H9 (cell line): ENCODE results near the gene NCOA6. TPM values are rescaled to one million over a fixed set of nuclear protein-coding genes. Genes with fewer than 3 reads are reported as not detected.

Source experiments
- DNase-seq: peaks from one replicate; pipeline ENCODE4 v3.0.0-alpha.2; 2017
- H2AFZ ChIP-seq: one replicate; pipeline ENCODE4 v1.6.1; 2013; ENCODE audit warnings: mild to moderate bottlenecking, low read length, control low read depth, moderate library complexity
- H2AK5ac ChIP-seq: 2 replicates; pipeline ENCODE4 v1.6.1; 2013; ENCODE audit warnings: low read length, control low read depth, mixed read lengths; ENCODE audit not compliant: insufficient read length
- H2BK120ac ChIP-seq: one replicate; pipeline ENCODE4 v1.6.1; 2013; ENCODE audit warnings: low read depth, mild to moderate bottlenecking, low read length, control low read depth, inconsistent platforms; ENCODE audit not compliant: poor library complexity, severe bottlenecking
- H2BK12ac ChIP-seq: 2 replicates; pipeline ENCODE4 v1.6.1; 2013; ENCODE audit warnings: low read length, control low read depth, mixed read lengths, low read depth; ENCODE audit not compliant: insufficient read length
- H2BK15ac ChIP-seq: 2 replicates; pipeline ENCODE4 v1.6.1; 2013; ENCODE audit warnings: low read depth, low read length, control low read depth
- H2BK20ac ChIP-seq: one replicate; pipeline ENCODE4 v1.6.1; 2013; ENCODE audit warnings: low read depth, mild to moderate bottlenecking, low read length, control low read depth, inconsistent platforms; ENCODE audit not compliant: poor library complexity, severe bottlenecking
- H2BK5ac ChIP-seq: 2 replicates; pipeline ENCODE4 v1.6.1; 2013; ENCODE audit warnings: low read length, control low read depth, mixed read lengths; ENCODE audit not compliant: insufficient read length
- H3K14ac ChIP-seq: 2 replicates; pipeline ENCODE4 v1.6.1; 2013; ENCODE audit warnings: low read length, control low read depth; ENCODE audit not compliant: insufficient read depth
- H3K18ac ChIP-seq: 2 replicates; pipeline ENCODE4 v1.6.1; 2013; ENCODE audit warnings: low read depth, mild to moderate bottlenecking, mixed read lengths, low read length, control low read depth; ENCODE audit not compliant: insufficient read length
- H3K23ac ChIP-seq: 2 replicates; pipeline ENCODE4 v1.6.1; 2013; ENCODE audit warnings: low read length, control low read depth, mixed read lengths, low read depth; ENCODE audit not compliant: insufficient read length
- H3K23me2 ChIP-seq: 2 replicates; pipeline ENCODE4 v1.6.1; 2013; ENCODE audit warnings: low read depth, mild to moderate bottlenecking, mixed read lengths, low read length, control low read depth; ENCODE audit not compliant: insufficient read length, poor library complexity, severe bottlenecking
- H3K27ac ChIP-seq: 2 replicates; pipeline ENCODE4 v1.5.1; 2013; ENCODE audit warnings: low read length, control low read depth, mixed read lengths, low read depth; ENCODE audit not compliant: insufficient read length
- H3K27me3 ChIP-seq: 2 replicates; pipeline ENCODE4 v1.6.1; 2013; ENCODE audit warnings: low read length, control low read depth, inconsistent platforms; ENCODE audit not compliant: insufficient read depth
- H3K4ac ChIP-seq: 2 replicates; pipeline ENCODE4 v1.6.1; 2013; ENCODE audit warnings: low read depth, mild to moderate bottlenecking, control low read depth, inconsistent platforms, low read length, moderate library complexity
- H3K4me1 ChIP-seq: 2 replicates; pipeline ENCODE4 v1.6.1; 2013; ENCODE audit warnings: low read length, control low read depth, inconsistent platforms; ENCODE audit not compliant: insufficient read depth
- H3K4me2 ChIP-seq: 2 replicates; pipeline ENCODE4 v1.6.1; 2013; ENCODE audit warnings: low read length, control low read depth, mixed read lengths; ENCODE audit not compliant: insufficient read length, insufficient read depth
- H3K56ac ChIP-seq: 2 replicates; pipeline ENCODE4 v1.6.1; 2013; ENCODE audit warnings: low read depth, mild to moderate bottlenecking, mixed read lengths, low read length, control low read depth; ENCODE audit not compliant: insufficient read length
- H3K79me1 ChIP-seq: 2 replicates; pipeline ENCODE4 v1.6.1; 2013; ENCODE audit warnings: low read depth, mild to moderate bottlenecking, moderate library complexity, low read length, control low read depth, inconsistent platforms; ENCODE audit not compliant: insufficient read depth, poor library complexity, severe bottlenecking
- H3K79me2 ChIP-seq: 2 replicates; pipeline ENCODE4 v1.6.1; 2013; ENCODE audit warnings: low read length, control low read depth, inconsistent platforms; ENCODE audit not compliant: insufficient read depth
- H3K9ac ChIP-seq: 2 replicates; pipeline ENCODE4 v1.6.1; 2013; ENCODE audit warnings: low read length, control low read depth, mixed read lengths; ENCODE audit not compliant: insufficient read length; ENCODE audit errors: extremely low read depth
- H3K9me3 ChIP-seq: one replicate; pipeline ENCODE4 v1.6.1; 2013; ENCODE audit warnings: low read depth, low read length, inconsistent platforms; ENCODE audit not compliant: control insufficient read depth
- H3T11ph ChIP-seq: one replicate; pipeline ENCODE4 v1.6.1; 2013; ENCODE audit warnings: mild to moderate bottlenecking, low read length, control low read depth, inconsistent platforms
- H4K20me1 ChIP-seq: one replicate; pipeline ENCODE4 v1.6.1; 2013; ENCODE audit not compliant: control insufficient read depth, insufficient read length, insufficient read depth
- H4K5ac ChIP-seq: 2 replicates; pipeline ENCODE4 v1.6.1; 2013; ENCODE audit warnings: low read depth, mild to moderate bottlenecking, mixed read lengths, low read length, control low read depth; ENCODE audit not compliant: insufficient read length
- H4K8ac ChIP-seq: replicated peaks from 2 replicates; pipeline ENCODE4 v1.6.1; 2013; ENCODE audit warnings: low read length, control low read depth, mixed read lengths, low read depth; ENCODE audit not compliant: insufficient read length
- H4K91ac ChIP-seq: 2 replicates; pipeline ENCODE4 v1.6.1; 2013; ENCODE audit warnings: low read depth, mild to moderate bottlenecking, moderate library complexity, mixed read lengths, low read length, control low read depth; ENCODE audit not compliant: insufficient read length
- H3K27ac Mint-ChIP-seq, 3 experiments: 2 replicates in 2 of 3; 3 replicates in 1 of 3; pipeline ENCODE4 v1.8.0; 2020 to 2021; ENCODE audit warnings: mixed read lengths in 3 of 3, mild to moderate bottlenecking in 1 of 3, moderate library complexity in 1 of 3
- H3K27me3 Mint-ChIP-seq: 2 replicates; pipeline ENCODE4 v1.8.0; 2021; ENCODE audit warnings: low read depth, mild to moderate bottlenecking, moderate library complexity, mixed read lengths
- H3K36me3 Mint-ChIP-seq, 3 experiments: 2 replicates in 2 of 3; 3 replicates in 1 of 3; pipeline ENCODE4 v1.8.0; 2020 to 2021; ENCODE audit warnings: low read depth in 3 of 3, mixed read lengths in 3 of 3; ENCODE audit not compliant: insufficient read depth in 1 of 3
- H3K4me1 Mint-ChIP-seq, 2 experiments: 2 replicates each; pipeline ENCODE4 v1.8.0; 2020; ENCODE audit warnings: mixed read lengths in 2 of 2
- H3K4me3 Mint-ChIP-seq, 2 experiments: 2 replicates in 1 of 2; 3 replicates in 1 of 2; pipeline ENCODE4 v1.8.0; 2020 to 2021; ENCODE audit warnings: mild to moderate bottlenecking in 2 of 2, mixed read lengths in 2 of 2, moderate library complexity in 1 of 2
- H3K9me3 Mint-ChIP-seq, 2 experiments: 2 replicates in 1 of 2; 3 replicates in 1 of 2; pipeline ENCODE4 v1.8.0; 2020; ENCODE audit warnings: mild to moderate bottlenecking in 2 of 2, mixed read lengths in 2 of 2, moderate library complexity in 1 of 2
- WGBS: extraction: QIAGEN DNeasy Blood & Tissue Kit; methylation state at CpG from one replicate; pipeline ENCODE4 v1.1.7; 2013; ENCODE audit warnings: missing lambda C conversion rate, low lambda C conversion rate, mixed read lengths; ENCODE audit not compliant: insufficient read length; ENCODE audit errors: extremely low coverage; 5-methylcytosine and 5-hydroxymethylcytosine counted together
- total RNA-seq: library from RNA; stranded (reverse); gene quantifications from 2 replicates; pipeline ENCODE4 v1.2.1, GENCODE V29; 2021
- TF ChIP-seq, protein P1 (sequence below): fragments of 200-600 bp; sonication (generic); conservative IDR thresholded peaks from 3 replicates; pipeline ENCODE4 v1.8.0; 2021; ENCODE audit warnings: antibody characterized with exemption, mild to moderate bottlenecking

NCOA6 gene
- total RNA-seq, 1 experiment from 2014 or later, result 23.9 TPM

DNA sequence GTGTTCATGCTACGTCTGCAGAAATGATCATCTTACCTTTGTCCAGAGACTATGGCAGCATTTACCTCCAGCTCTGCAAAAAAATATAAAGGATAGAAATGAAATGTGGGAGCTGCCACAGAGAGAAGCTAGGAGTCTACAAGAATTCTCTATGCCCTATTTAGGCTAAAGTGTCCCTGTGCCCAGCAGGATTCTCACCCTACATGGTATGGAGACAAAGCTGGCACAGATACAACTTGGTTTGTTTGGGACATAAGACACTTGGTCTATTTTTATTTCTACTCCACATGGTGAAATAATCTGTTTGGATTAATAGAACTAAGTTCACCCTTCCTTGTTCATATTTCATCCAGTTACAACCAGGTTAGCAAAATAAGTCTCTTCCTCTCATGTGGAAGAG lies 92.9 kb downstream of the NCOA6 start:
- Histone ChIP-seq H3K4me1 (no peaks in the 10 kb centered on the region), H3K79me1 (no peaks in the 10 kb centered on the region), H3K4me2 (no peak overlapping the region), H2AK5ac (no peak overlapping the region), H3K18ac (no peak overlapping the region), H3K9me3 (no peaks in the 10 kb centered on the region), H3K27ac (no peak overlapping the region), H4K8ac (no peak overlapping the region), H2BK5ac (no peak overlapping the region), H2BK120ac (no peak overlapping the region), H4K5ac (no peak overlapping the region), H3K9ac (no peak overlapping the region), H3K4ac (no peak overlapping the region), H3T11ph (no peak overlapping the region), H3K14ac (no peak overlapping the region), H2BK20ac (no peak overlapping the region), H3K27me3 (no peaks in the 10 kb centered on the region), H3K23ac (no peak overlapping the region), H4K20me1 (no peaks in the 10 kb centered on the region), H3K23me2 (no peaks in the 10 kb centered on the region), H2BK15ac (no peak overlapping the region), H2AFZ (no peak overlapping the region), H2BK12ac (no peak overlapping the region), H4K91ac (no peak overlapping the region), H3K79me2 (no peaks in the 10 kb centered on the region), H3K56ac (no peak overlapping the region)
- Mint-ChIP-seq H3K27me3 (no peaks in the 10 kb centered on the region), H3K36me3 (peaks cover 0 to 32% (median 0%) of the 10 kb centered on the region in 3 experiments; a peak in 2 of 7 replicates), H3K4me1 (no peaks in the 10 kb centered on the region), H3K4me3 (no peak overlapping the region), H3K27ac (no peak overlapping the region), H3K9me3 (no peaks in the 10 kb centered on the region)
- WGBS, result no CpG with 5 or more reads among the region's 1 CpG
- DNase-seq, result no peak
- TF ChIP-seq, protein P1, sequence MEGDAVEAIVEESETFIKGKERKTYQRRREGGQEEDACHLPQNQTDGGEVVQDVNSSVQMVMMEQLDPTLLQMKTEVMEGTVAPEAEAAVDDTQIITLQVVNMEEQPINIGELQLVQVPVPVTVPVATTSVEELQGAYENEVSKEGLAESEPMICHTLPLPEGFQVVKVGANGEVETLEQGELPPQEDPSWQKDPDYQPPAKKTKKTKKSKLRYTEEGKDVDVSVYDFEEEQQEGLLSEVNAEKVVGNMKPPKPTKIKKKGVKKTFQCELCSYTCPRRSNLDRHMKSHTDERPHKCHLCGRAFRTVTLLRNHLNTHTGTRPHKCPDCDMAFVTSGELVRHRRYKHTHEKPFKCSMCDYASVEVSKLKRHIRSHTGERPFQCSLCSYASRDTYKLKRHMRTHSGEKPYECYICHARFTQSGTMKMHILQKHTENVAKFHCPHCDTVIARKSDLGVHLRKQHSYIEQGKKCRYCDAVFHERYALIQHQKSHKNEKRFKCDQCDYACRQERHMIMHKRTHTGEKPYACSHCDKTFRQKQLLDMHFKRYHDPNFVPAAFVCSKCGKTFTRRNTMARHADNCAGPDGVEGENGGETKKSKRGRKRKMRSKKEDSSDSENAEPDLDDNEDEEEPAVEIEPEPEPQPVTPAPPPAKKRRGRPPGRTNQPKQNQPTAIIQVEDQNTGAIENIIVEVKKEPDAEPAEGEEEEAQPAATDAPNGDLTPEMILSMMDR, result no peak
